Stimulated activated CD8-positive, alpha-beta memory T cell treated with anti-CD3 and anti-CD28 coated beads, Interleukin-7, amount 100 ng/mL, for 48 hours (primary cell): ENCODE data around the gene MYH11.

ENCODE experiments used
- DNase-seq, 2 donors: peaks; one replicate each; pipeline ENCODE4 v3.0.0-alpha.2; 2020; ENCODE audit warnings: low read depth in 1 of 2; ENCODE audit errors: extremely low read depth in 1 of 2

MYH11 gene

DNA sequence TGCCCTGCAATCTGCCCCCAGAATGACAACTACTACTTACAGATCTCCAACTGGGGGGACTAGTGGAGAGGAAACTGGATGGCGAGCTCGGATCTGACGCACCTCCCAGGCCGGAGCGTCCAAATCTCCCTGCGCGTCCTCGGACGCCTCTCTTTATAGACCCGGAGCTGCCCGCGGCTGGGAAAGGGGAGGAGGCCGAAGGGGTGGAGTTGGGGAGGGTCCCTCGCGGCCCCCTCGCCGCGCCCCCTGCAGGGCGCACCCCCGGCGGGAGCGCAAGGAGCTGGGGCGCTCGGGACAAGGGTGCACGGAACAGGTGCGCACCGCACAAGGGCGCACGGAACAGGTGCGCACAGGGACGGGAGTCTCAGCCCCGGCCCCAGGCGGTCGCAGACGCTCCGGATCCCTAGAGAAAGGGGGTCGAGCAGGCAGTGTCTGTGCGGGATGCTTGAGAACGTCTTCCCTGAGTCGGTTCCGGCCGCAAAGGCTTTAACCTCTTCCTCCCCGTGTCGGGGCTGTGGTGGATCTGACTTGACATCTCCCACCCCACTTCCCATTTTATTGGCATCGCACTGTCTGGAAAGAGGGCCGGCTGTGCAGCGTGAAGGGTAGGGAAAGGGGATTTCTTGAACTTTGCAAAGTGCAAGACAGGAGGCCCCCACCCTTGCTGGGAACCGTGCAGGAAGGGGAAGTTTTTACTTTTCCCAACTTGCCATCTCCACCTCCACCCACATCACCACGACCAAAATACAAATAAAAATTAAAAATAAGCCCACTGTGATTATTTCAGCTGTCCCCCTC, at the start of gene MYH11:
MYH11 (minus strand) TSS at position 128 of the 798 bp plus-strand sequence. CDS start 18,776 bp downstream, outside the sequence.
- DNase-seq, result no peak

DNA sequence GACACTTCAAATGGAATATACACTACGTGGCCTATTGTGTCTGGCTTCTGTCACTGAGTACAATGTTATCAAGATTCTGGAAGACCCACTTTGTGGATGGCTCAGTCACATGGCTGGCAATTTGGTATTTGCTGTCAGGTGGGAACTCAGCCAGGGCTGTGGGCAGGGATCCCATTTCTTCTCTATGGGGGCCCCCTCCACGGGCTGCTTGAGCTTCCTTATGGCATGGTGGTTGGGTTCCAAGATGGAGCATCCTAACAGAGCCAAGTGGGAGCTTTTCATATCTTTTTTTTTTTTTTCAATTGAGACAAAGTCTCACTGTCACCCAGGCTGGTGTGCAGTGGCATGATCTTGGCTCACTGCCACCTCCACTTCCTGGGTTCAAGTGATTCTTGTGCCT, 49.6 kb upstream of the MYH11 start:
- DNase-seq, result no peak

GRCh38 chr16:15903960-15904359, 47.1 kb upstream of the MYH11 start:
- DNase-seq, result no peak

GRCh38 chr16:15900901-15901500, 44.2 kb upstream of the MYH11 start:
- no peak for DNase-seq

GRCh38 chr16:15900357-15900756, 43.5 kb upstream of the MYH11 start:
- DNase-seq, result no peak

DNA sequence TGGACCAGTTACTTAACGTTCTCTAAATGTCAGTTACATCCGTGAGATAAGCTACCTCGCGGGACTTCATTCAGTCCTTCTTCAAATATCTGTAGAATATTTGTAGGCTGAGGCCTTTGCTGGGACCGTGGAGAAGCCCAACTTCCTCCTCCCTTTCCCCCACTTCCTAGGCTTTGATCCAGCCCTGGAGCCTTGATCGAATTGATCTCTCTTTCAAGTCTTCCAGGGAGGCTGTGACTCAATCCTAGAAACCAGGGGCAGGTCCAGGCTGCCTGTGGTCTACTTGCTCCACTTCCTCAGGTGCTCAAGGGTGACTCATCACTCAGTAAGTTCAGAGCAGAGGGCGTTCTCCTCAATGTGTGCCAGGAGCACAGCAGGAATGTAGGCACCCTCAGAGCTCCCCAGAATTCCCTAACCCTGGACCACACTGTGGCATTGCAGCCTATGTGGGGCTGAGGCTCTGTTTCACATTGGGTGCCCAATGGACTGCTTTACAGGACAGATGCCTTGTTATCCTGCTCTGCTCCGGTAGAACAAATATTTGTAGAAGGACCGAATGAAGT, 42.8 kb upstream of the MYH11 start:
- peak; percentile 17 to 57 for DNase-seq

DNA sequence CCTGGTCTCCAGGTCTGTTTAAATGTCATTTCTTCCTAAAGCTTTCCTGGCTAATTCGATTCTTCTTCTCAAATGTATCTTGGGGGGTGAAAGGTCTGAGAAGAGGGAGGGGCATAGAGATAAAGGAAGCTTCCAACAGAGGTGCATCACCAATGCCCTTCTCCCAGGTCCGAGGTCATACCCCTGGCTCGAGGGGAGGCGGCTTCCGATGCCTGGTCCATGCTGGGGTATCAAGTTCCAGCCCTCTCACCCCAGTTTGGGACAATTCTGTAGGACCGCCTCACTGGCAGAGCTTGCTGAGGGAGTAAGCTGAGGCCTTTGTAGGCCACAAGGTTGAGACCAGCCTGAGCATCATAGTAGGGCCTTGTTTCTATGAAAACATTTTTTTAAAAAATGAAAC, 41.8 kb upstream of the MYH11 start:
- DNase-seq, result no peak

DNA sequence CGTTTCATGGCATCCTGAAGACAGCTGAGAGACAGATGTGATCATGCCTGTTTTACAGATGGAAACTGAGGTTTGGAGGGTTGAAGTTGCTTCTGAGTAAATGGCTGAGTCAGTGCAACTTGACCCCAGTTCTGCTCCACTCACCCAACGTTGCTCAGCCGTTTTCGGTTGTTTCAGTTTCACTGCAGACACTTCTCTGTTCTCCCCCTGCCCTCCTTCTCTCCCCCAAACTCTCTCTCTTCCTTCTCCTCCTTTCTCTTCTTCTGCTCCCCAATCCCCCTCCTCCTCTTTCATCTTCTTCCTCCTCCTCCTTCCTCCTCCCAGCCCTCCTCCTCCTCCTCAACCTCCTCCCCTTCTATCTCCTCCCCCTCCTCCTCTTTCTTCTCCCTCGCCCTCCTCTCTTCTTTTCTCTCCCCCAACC, 41.0 kb upstream of the MYH11 start:
- peak in 1 of 2 donors; percentile 66 for DNase-seq

DNA sequence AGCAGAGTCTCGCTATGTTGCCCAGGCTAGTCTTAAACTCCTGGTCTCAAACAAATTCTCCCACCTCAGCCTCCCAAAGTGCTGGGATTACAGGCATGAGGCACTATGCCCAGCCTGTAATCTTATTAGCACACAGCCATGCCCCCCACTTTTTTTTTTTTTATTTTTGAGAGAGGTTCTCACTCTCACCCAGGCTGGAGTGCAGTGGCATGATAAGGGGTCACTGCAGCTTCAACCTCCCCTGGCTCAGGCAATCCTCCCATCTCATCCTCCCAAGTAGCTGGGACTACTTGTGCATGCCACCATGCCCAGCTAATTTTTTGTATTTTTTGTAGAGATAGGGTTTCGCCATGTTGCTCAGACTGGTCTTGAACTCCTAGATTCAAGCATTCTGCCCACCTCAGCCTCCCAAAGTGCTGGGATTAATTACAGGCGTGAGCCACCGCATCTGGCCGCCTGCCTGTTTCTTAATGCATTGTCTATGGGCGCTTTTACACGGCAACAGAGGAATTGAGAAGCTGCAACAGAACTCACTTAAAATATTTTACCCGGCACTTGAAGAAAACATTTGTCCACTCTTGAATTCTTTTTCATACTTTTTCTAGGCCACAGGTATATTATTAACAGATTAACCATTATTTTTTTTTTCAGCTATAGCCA, 40.4 kb upstream of the MYH11 start:
- DNase-seq, result no peak

GRCh38 chr16:15894571-15895374, 37.9 kb upstream of the MYH11 start:
- DNase-seq, result no peak

GRCh38 chr16:15891508-15891907, 34.7 kb upstream of the MYH11 start:
- no peak for DNase-seq

GRCh38 chr16:15888072-15888976, 31.5 kb upstream of the MYH11 start, which contains the start of gene CEP20:
Gene CEP20, minus strand, starts transcription at chr16:15888603. Its CDS starts 18 bp downstream, at chr16:15888585.
- peak; percentile 99 to 100 for DNase-seq

- no peak for DNase-seq
These were observed 30.5 kb upstream of the MYH11 start for GRCh38 chr16:15887283-15887682.

DNA sequence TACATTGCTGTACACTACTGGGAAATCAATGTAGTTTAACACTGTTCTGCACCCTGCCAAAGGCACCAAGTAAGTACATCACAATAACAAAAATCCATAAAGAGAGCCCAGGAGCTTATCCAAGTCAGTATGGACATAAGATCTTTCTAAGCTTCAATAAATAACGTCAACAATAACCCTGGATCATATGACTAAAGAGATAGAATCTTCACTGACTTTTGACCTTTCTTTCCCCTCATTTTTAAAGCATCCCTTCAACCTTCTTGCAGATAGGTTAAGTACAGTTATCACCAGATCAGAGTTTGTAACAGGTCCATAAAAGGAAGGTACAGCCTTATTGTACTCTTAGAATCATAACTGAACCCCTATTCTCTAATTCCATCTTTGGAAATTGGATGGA, 29.2 kb upstream of the MYH11 start:
- no peak for DNase-seq

DNA sequence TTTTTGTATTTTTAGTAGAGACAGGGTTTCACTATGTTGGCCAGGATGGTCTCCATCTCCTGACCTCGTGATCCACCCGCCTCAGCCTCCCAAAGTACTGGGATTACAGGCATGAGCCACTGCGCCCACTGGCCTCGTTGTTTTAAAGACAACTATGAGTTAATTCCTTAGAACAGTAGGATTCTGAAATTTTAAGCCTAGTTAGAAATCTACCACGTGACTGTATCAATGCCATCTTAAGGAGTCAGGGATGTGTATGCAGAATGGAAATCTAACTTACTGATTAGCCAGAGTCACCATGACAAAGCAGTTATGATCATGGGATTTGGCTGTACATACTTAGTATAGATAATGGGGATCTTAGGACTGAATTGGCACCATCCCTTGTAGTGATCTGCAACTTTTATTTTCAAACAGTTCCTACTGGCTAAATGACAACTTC, 28.8 kb upstream of the MYH11 start:
- DNase-seq, result no peak

DNA sequence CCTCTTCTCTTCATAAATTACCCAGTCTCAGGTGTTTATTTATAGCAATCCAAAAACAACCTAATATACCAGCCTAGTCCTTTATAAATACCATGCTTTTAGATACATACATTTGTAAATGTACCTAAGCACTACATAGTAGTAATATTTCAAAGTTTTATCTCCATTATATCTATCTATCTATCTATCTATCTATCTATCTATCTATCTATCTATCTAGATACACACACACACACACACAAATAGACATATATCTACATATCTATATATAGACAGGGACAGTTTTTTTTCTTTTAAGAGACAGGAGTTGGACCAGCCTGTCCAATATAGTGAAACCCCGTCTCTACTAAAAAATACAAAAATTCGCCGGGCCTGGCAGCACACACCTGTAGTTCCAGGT, 25.7 kb upstream of the MYH11 start:
- no peak for DNase-seq

GRCh38 chr16:15881794-15882379, 25.1 kb upstream of the MYH11 start:
- DNase-seq, result no peak

- no peak for DNase-seq
These were observed 23.8 kb upstream of the MYH11 start for GRCh38 chr16:15880434-15881308.
